Vagina (tissue), 2 donors: ENCODE measurements around the gene SLC30A4. TPM values are rescaled to one million over a fixed set of nuclear protein-coding genes. Genes with fewer than 3 reads are reported as not detected.
A peak's percentile ranks its signal among the peaks of the same experiment; 100 is the strongest.

ENCODE experiments used
- DNase-seq, 2 donors: peaks; one replicate each; pipeline ENCODE4 v3.0.0-alpha.2; 2017; ENCODE audit errors: extremely low spot score in 2 of 2
- H3K27ac ChIP-seq: fragments of 200-600 bp; sonication (generic); one replicate; pipeline ENCODE4 v1.5.1; 2019
- H3K27me3 ChIP-seq: fragments of 200-600 bp; sonication (generic); one replicate; pipeline ENCODE4 v1.5.1; 2019
- H3K36me3 ChIP-seq, 2 donors: fragments of 200-600 bp; sonication (generic); one replicate each; pipeline ENCODE4 v1.5.1; 2017 to 2019
- H3K4me1 ChIP-seq: fragments of 200-600 bp; sonication (generic); one replicate; pipeline ENCODE4 v1.5.1; 2019
- H3K4me3 ChIP-seq, 2 donors: fragments of 200-600 bp; sonication (generic); 1 replicate in 1 of 2; 2 replicates in 1 of 2; pipeline ENCODE4 v1.5.1; 2016 to 2019
- H3K9me3 ChIP-seq: fragments of 200-600 bp; sonication (generic); one replicate; pipeline ENCODE4 v1.5.1; 2019
- POLR2A ChIP-seq, 2 donors: fragments of 450-650 bp; IDR thresholded peaks; one replicate each; pipeline ENCODE4 v1.6.1; 2017; ENCODE audit warnings: antibody characterized with exemption in 2 of 2, mild to moderate bottlenecking in 2 of 2, moderate library complexity in 2 of 2
- POLR2AphosphoS5 ChIP-seq, 2 donors: sonication (generic); formaldehyde crosslinking; IDR thresholded peaks; one replicate each; pipeline ENCODE4 v1.9.0; 2017; ENCODE audit warnings: antibody characterized with exemption in 2 of 2, mild to moderate bottlenecking in 2 of 2, low read depth in 1 of 2; ENCODE audit not compliant: insufficient read depth in 1 of 2
- intact Hi-C: fragments of 100-400 bp; cut with DNase I; formaldehyde crosslinking; loops from one replicate; pipeline ENCODE4 v1.15.1; 2023
- total RNA-seq: library from RNA; depleted of rRNA; stranded (reverse); fragments of >200 nt; gene quantifications from one replicate; pipeline ENCODE4 v1.2.3, GENCODE V29; 2016
- TF ChIP-seq, protein P1 (sequence below), 3 experiments: fragments of 450-650 bp in 2 of 3; fragments of 200-600 bp in 1 of 3; sonication (generic) in 1 of 3; IDR thresholded peaks; one replicate each; pipeline ENCODE4 v1.5.1; 2017 to 2019; ENCODE audit warnings: antibody characterized with exemption in 3 of 3, mild to moderate bottlenecking in 2 of 3, moderate library complexity in 2 of 3

Gene SLC30A4
- total RNA-seq, 1 donor from 2014 or later: 10.3 TPM

DNA sequence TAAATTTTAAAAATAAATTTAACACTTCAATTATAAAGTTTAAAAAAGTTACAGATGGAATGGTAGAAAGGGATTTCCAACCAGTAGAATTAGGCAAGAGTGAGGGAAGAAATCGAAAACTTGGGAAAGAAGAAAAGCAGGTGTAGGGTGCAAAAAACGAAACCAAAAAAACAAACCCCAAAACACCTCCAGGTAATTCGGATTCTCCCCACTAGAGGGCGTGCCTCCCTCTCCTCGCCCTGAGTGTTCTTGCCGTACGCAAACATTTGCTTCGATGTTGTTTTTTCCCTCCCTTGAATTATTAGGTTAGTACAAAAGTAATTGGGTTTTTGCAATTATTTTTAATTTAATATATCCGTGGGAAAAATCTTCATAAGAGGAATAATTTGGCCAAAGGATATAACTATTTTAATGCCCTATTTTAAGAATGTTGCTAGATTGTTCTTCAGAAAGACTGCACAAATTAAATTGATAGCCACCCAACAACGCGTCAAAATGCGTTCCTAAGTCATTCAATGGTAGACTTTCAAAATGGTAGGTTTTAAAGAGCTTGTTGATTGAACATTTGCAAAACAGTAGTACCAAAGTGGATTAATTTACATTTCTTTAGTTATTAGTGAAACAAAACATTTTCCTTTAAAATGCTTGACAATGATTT lies 63.7 kb downstream of the SLC30A4 start:
- Histone ChIP-seq H3K4me1 (peaks cover 17% of the 10 kb centered on the region), H3K27ac (no peak overlapping the region), H3K4me3 (peak overlapping the region; percentile 43 to 46), H3K9me3 (no peaks in the 10 kb centered on the region), H3K27me3 (no peaks in the 10 kb centered on the region), H3K36me3 (no peaks in the 10 kb centered on the region)
- intact Hi-C loops: no loop called here
- DNase-seq: no peak
- TF ChIP-seq POLR2A (IDR thresholded peaks at IDR 0.05): no peak
- TF ChIP-seq, protein P1, sequence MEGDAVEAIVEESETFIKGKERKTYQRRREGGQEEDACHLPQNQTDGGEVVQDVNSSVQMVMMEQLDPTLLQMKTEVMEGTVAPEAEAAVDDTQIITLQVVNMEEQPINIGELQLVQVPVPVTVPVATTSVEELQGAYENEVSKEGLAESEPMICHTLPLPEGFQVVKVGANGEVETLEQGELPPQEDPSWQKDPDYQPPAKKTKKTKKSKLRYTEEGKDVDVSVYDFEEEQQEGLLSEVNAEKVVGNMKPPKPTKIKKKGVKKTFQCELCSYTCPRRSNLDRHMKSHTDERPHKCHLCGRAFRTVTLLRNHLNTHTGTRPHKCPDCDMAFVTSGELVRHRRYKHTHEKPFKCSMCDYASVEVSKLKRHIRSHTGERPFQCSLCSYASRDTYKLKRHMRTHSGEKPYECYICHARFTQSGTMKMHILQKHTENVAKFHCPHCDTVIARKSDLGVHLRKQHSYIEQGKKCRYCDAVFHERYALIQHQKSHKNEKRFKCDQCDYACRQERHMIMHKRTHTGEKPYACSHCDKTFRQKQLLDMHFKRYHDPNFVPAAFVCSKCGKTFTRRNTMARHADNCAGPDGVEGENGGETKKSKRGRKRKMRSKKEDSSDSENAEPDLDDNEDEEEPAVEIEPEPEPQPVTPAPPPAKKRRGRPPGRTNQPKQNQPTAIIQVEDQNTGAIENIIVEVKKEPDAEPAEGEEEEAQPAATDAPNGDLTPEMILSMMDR (IDR thresholded peaks at IDR 0.05): peak; percentile 80 to 96 (median 91)
- TF ChIP-seq POLR2AphosphoS5 (IDR thresholded peaks at IDR 0.05; ENCODE audit: insufficient read depth in 1 of 2, low read depth in 1 of 2): peak in 1 of 2 donors; percentile 71

DNA sequence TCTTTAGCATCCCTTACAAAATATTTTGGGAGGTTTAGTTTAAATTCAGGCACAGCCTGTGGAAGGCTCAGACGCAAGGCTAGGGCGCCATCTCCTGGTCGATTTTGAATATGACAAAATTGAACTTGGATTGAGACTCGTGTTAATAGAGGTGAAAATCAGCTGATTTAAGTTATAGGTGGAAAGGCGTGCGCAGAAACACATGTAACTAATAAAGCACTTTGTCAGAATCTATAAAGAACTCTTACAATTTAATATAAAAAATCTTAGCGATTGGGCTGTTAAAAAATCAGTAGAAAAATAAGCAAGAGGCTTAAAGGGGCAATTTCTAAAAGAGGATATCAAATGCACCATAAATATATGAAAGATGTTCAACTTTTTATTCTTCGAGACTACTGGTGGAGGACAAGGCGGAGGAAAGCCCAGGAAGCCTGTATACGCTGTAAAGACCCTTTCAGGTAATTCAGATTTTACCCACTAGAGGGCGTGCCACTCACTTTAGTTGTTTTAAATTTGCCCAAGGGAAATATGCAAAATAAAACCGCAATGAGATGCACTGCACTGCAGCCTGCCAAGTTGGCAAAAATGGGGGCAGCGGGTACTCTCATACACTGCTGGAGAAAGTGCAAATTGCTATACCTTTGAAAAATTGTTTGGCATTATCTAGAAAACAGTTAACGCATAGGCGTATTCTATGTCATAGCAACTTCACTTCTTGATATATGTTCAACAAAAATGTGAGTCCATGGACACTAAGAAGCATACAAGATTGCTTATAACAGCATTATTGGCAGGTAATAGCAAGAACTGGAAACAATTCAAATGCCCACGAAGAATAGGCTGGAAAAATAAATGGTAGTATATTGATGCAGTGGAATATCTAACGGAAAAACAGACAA lies 64.7 kb downstream of the SLC30A4 start:
- Histone ChIP-seq H3K4me3 (peak overlapping the region; percentile 43 to 46), H3K27me3 (no peaks in the 10 kb centered on the region), H3K36me3 (no peaks in the 10 kb centered on the region), H3K9me3 (no peaks in the 10 kb centered on the region), H3K27ac (peak overlapping the region; percentile 82), H3K4me1 (peaks cover 17% of the 10 kb centered on the region)
- TF ChIP-seq, protein P1 (IDR thresholded peaks at IDR 0.05): peak; percentile 63 to 88 (median 64)
- no peak for TF ChIP-seq POLR2A (IDR thresholded peaks at IDR 0.05)
- peak in 1 of 2 donors; percentile 13 for TF ChIP-seq POLR2AphosphoS5 (IDR thresholded peaks at IDR 0.05; ENCODE audit: insufficient read depth in 1 of 2, low read depth in 1 of 2)
- intact Hi-C loops: no loop called here
- no peak for DNase-seq

DNA sequence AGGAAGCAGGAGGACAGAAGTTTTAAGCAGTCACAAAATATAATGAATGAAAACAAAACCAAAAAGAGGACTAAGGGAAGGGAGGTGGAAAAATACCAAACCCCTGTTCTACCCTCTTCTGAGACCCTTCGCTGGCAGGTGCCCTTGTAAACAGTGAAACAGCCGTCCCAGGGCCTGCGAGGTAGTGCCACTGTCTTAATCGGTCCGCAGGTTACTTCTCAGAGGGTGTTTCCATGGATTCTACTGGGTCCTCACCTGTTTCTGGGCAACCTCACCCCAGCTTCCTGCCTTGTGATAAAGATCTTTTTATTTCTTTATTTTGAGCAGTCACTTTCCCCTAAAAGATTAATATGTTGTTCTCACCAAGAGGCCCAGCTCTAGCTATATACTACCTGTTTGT lies 65.3 kb downstream of the SLC30A4 start:
- Histone ChIP-seq H3K36me3 (no peaks in the 10 kb centered on the region), H3K27ac (peak overlapping the region; percentile 82), H3K4me1 (peaks cover 17% of the 10 kb centered on the region), H3K27me3 (no peaks in the 10 kb centered on the region), H3K4me3 (no peak overlapping the region), H3K9me3 (no peaks in the 10 kb centered on the region)
- no peak for DNase-seq
- intact Hi-C loops: no loop called here
- TF ChIP-seq POLR2A (IDR thresholded peaks at IDR 0.05) (no peak), POLR2AphosphoS5 (IDR thresholded peaks at IDR 0.05; ENCODE audit: insufficient read depth in 1 of 2, low read depth in 1 of 2) (no peak)
- TF ChIP-seq, protein P1 (IDR thresholded peaks at IDR 0.05): no peak

DNA sequence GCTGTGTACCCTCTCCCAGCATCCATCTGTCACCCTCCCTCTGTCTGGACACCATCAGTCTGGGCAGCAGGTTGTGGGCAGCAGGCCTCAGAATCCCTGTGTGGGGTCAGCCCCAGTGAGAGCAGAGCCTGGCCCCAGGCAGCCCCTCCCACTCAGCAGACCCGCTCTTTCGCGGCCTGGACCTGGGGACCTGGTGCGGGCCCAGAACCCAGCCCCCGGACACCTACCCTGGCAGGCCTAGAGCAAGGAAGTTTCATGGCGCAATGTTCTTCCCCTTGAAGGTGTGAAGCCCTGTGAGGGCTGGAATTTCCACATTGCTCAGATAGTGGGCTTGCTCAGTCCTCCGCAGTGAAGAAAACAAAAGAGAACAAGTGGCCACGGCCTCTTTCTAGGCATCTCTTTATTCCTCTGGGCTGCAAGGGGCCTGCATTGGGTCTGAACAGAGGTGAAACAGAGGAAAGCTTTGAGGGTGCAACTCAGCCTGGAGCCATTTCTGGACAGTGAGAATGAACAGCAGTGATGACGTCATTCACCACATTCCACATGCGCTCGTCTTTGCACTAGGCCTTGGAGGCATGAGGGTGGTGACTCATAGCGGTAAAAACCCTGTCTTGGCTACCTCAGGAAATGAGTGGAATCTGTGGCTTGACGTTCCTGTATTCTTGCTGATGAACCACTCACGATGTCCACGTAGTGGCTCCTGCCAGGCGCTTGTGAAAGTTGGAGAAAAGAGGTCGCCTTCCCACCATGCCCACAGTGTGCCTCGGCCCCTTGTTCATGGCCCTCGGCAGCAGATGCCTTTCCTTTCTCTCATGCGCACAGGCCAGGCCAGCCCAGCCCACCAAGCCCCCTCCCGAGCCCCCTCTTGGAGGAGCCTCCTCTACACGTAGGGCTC lies 66.1 kb downstream of the SLC30A4 start:
- Histone ChIP-seq H3K4me3 (no peak overlapping the region), H3K9me3 (no peaks in the 10 kb centered on the region), H3K4me1 (peaks cover 17% of the 10 kb centered on the region), H3K27ac (peak overlapping the region; percentile 82), H3K27me3 (no peaks in the 10 kb centered on the region), H3K36me3 (no peaks in the 10 kb centered on the region)
- intact Hi-C loops: no loop called here
- TF ChIP-seq POLR2AphosphoS5 (IDR thresholded peaks at IDR 0.05; ENCODE audit: insufficient read depth in 1 of 2, low read depth in 1 of 2) (peak; percentile 47 to 69), POLR2A (IDR thresholded peaks at IDR 0.05) (no peak)
- DNase-seq: no peak

DNA sequence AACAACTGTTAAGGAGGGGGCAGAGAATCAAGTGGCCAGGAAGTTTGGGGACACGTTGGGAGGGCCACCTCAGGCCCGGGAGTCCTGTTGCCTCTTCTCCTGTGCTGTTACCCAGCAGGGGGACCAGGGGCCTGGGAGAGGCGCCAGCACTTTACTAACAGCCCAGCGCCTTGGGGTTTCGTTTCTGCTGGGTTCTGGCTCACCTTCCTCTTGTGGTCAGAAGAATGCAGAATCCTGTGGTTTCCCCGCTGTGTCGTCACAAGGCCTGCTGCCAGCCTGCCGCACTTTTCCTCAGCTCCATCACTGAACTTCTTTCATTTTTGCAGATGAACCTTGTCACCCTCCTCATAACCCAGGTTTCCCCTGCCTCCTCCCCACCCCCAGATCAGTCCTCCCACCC lies 67.7 kb downstream of the SLC30A4 start:
- no peak overlapping the region for H3K27ac ChIP-seq

More for the DNA sequence above, 67.7 kb downstream of the SLC30A4 start:
- TF ChIP-seq POLR2A (IDR thresholded peaks at IDR 0.05) (no peak), POLR2AphosphoS5 (IDR thresholded peaks at IDR 0.05; ENCODE audit: insufficient read depth in 1 of 2, low read depth in 1 of 2) (peak in 1 of 2 donors; percentile 19)
- Histone ChIP-seq H3K4me1 (peaks cover 17% of the 10 kb centered on the region), H3K27me3 (no peaks in the 10 kb centered on the region), H3K4me3 (no peak overlapping the region), H3K9me3 (no peaks in the 10 kb centered on the region), H3K36me3 (no peaks in the 10 kb centered on the region)
- intact Hi-C loops: no loop called here
- no peak for DNase-seq
